RPMI7951 (cell line): Measurements from ENCODE around the gene SSRP1. TPM values are rescaled to one million over a fixed set of nuclear protein-coding genes. Genes with fewer than 3 reads are reported as not detected.

Source experiments
- total RNA-seq: library from RNA; depleted of rRNA; stranded (reverse); fragments of >200 nt; shearing (Covaris generic); gene quantifications from 2 replicates; pipeline ENCODE4 v1.2.3, GENCODE V29; 2014; rRNA removed

The SSRP1 gene
- total RNA-seq, 1 experiment from 2014 or later, result 105 TPM

Other genes starting within 250 kb of the SSRP1 start
- gene LRRC55, start 153.9 kb downstream of the SSRP1 start, total RNA-seq, result not detected in 2 replicates
- gene APLNR, start 98.6 kb downstream of the SSRP1 start, total RNA-seq, result not detected in 2 replicates
- 21.9 and 24.8 TPM in 2 replicates for gene TNKS1BP1, start 10.9 kb downstream of the SSRP1 start, total RNA-seq
- not detected in 2 replicates for gene P2RX3, start 2.5 kb upstream of the SSRP1 start, total RNA-seq
- not detected in 2 replicates for gene PRG3, start 45.3 kb upstream of the SSRP1 start, total RNA-seq
- not detected in 2 replicates for gene PRG2, start 54.8 kb upstream of the SSRP1 start, total RNA-seq
- gene SLC43A3, start 91.2 kb upstream of the SSRP1 start, total RNA-seq, result 58.4 and 64.5 TPM in 2 replicates
- gene RTN4RL2, start 124.6 kb upstream of the SSRP1 start, total RNA-seq, result 0.72 and 0.88 TPM in 2 replicates
- gene SLC43A1, start 179.8 kb upstream of the SSRP1 start, total RNA-seq, result 6.5 and 7.3 TPM in 2 replicates
- 83.3 and 89.8 TPM in 2 replicates for gene TIMM10, start 194.9 kb upstream of the SSRP1 start, total RNA-seq
- gene SMTNL1, start 201.7 kb upstream of the SSRP1 start, total RNA-seq, result not detected in 2 replicates
- gene UBE2L6, start 231.8 kb upstream of the SSRP1 start, total RNA-seq, result 57.7 and 62.9 TPM in 2 replicates